COR-L47 (cell line): Measurements from ENCODE around the gene HAO2.
A peak's percentile ranks its signal among the peaks of the same experiment; 100 is the strongest.
"Not testable (repeated sequence)": the region's sequence is repeated elsewhere in the genome, so short reads cannot be mapped to it uniquely, and the experiment has no call there.

ENCODE experiments used
- DNase-seq: peaks from one replicate; lab custom pipeline; 2025; lab: John Stamatoyannopoulos, UW

Gene HAO2

DNA sequence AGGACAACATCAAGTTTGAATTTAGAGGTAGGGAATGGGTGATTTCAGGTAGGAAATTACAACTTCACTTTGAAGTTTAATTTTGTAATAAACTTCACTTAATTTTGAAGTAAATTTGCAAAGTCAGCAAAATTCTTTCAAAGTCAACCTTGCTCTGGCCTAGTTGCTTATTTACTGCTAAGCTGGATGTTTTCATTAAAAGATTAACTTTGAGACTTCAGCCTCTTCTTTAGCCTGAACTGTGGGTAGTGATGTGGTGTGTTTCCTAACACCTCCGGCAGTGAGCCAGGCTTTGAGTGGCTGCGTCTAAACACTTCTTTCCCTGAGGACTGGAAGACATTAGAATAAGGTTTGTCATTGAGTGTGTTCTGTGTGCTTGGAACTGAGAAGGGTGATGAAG, at the start of gene HAO2:
TSS of gene HAO2 (plus strand) at position 232 of the 400 bp plus-strand sequence. CDS start 12,301 bp downstream, outside the sequence.
- DNase-seq: no peak

DNA sequence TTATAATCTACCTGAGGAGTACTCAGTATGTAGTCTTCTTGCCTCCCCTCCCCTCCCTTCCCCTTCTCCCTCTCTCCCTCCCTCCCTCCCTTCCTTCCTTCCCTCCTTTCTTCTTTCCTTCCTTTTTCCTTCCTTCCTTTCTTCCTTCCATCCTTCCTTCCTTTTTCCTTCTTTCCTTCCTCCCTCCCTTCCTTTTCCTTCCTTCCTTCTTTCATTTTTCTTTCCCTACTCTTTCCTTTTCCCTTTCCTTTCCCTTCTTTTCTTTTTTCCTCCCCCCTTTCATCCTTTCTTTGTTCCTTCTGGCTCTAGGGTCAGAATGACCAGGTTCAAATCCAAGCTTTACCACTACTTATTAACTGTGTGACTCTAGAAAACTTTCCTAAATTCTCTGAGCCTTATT, 48.5 kb upstream of the HAO2 start:
- DNase-seq: no peak

DNA sequence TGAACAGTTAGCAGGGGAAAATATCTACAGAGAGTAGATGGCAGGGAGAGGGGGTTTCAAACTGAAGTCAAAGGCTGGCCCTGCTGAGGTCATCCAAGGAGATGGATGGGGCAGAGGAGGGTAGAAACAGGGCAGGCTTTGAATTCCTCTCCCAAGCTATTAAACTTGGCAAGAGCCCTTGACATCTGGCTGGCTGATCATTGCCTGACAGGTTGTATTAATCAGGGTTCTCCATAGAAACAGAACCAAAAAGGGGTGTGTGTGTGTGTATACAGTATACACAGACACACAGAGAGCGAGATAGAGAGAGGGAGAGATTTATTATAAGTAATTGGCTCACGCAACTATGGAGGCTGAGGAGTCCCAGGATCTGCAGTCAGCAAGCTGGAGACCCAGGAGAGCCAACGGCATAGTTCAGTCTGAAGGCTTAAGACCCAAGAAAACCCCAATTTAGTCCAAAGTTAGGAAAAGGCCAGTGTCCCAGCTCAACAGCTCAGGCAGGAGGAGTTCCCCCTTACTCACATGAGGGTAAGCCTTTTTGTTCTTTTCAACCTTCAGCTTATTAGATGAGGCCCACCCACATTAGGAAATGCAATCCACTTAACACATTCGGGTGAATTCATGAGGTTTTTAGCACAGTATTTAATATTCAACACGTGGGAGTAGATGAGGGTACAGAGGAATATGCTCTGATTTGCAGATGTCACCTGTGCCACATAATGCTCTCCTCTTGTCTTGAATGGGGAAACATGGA, 46.7 kb upstream of the HAO2 start:
- no peak for DNase-seq

DNA sequence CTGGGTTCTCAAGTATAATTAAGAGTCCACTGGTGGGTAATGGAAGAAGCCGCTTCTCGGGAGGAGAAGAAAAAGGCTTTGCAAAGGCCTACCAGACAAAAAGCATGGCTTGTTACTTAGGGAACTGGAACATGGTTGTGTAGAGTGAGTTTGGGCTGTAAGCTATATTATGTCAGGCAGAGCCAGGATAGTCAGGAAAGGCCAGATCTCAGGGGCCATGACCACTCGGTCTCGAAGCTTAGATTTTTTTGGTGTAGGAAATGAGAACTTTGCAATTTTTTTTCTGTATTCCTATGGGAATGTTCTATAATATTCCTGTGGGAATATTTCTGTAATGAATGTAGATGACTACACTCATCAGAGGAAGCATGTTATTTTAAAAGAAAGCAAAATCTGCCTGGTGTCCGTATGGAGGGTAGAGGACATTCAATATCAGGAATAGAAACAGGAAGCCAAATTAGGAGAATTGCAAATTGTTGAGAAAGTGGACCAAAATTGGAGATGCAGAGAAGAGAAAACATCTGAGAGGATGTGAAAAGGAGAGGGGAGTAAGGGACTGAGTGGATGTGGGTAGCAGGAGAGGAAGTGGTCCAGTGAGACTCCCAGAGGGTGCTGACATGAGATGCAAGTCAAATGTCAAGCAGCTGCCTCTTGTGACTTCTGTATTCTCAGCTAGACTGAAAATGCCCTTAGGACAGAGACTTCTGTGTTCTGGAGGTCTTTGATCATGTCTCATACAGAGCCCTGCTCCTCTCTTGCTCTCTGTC, 45.2 kb upstream of the HAO2 start:
- DNase-seq: no peak

DNA sequence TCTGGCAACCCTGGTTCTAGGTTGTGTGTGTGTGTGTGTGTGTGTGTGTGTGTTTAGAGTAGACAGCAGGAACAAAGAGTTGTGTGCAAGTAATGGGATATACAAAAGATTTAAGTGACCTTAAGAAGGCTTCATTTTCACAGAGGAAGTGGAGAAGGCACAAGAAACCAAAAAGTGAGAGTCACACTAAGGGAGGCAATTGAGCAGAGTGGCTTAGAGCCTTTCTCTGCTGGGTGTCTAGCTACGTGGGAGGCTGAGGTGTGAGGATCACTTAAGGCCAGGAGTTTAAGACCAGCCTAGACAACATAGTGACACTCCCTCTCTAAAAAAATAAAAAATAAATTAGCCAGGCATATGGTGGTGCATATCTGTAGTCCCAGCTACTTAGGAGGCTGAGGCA, 44.4 kb upstream of the HAO2 start:
- no peak for DNase-seq

DNA sequence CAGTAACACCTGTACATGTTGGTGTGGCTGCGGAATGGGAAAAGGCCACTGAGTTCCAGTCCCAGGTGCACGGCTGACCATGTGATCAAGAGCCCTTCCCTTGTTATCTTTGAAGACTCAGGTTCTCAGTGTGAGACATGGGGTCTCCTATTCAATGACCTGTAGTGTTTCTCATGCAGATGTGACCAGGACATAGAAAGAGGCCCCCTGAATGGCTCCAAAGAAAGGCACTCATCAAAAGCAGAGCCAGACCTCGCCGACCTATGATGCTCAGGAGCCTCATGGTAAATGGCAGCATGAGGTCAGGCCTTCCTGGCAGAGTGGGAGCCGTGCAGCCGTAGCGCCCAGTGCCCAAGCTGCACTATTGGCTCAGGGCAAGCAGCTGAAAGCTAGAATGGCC, 42.3 kb upstream of the HAO2 start:
- no peak for DNase-seq

DNA sequence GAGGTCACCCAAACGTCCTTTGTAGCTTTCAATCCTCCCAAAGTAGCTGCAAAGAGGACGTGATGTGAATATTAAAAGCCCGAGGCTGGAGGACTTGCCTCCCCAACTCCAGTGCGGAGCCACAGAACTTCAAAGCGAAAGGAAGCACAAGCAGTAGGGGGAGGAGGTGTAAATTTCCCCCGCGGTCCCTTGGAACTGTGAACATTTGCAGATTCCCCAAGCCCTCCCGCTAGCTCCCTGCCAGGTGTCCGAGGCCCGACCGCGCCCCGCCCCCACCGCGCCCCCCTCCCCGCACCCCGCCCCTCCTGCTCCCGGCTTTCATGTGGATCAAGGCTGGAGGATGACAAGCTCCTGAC, 41.5 kb upstream of the HAO2 start:
- DNase-seq: peak; percentile 72

DNA sequence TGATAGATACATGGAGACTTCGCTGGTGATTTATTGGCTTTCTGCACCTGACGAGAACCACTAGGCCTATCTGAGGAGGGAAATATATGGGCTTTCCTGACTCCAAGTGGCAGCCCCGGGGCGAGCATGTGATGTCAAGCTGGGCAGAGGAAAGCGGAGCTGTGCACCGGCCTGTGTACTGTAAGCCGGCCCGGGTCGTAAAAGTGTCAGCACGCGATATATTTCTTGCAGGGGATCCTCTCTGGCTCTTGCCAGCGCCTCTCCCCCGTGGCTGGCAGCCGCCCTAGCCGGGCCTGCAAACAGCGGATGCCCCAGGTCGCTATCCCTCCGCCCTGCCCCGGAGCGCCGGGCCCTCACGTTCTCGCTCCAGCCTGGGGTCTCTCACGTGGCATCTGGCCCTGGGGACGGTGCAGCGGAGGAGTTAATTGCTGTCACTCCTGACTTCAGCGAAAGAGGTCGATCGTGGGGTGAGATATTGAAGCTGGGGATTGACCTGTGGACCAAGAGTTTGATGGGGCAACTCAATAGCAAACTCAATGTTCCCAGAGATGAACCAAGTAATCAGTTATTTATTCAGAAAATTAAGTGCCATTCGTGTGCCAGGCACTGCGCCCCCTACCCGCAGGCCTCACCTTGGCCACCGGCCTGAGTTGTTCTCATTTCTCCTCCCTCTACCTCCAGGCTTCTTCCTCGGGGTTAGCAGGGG, 41.0 kb upstream of the HAO2 start:
- DNase-seq: peak; percentile 72

DNA sequence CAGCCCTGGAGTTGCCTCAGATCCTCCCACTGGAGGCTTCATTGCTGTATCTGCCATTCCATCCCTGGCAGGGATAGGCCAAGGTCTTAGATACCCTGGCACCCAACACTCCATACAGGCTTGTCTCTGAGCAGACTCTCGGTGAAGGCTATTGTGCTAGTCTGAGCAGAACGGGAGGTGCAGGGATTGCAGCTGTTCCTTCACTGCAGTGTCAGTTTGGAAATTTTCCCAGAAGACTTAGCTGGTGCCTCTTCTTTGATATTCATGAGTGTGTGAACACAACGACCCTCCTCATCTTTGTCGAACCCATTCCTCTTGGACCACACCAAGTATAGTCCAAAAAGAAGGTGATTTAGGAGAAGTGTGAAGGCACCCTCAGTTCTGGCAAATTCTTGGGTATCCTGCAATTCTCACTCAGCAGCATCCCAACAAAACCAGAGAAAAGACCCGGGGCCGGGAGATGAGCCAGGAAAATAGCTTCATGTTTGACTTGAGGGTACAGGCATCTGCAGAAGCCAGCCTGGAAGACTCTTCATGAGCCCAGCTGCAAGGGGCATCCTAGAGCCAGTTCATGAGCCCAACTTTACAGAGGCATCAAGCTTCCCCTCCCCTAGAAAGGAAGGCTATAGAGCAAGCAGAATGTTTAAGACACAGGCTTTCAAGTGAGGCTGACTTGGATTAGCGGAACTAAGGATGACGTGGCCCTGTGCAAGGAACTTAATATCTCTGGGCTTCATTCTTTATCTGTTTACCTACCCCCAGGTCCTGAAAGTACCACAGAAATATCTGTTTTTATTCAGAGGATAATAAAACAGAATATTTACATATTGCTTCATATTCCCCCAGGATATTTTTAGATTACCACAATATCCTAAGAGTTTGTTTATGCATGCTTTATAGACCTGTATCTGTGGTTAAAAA, 38.8 kb upstream of the HAO2 start:
- no peak for DNase-seq

DNA sequence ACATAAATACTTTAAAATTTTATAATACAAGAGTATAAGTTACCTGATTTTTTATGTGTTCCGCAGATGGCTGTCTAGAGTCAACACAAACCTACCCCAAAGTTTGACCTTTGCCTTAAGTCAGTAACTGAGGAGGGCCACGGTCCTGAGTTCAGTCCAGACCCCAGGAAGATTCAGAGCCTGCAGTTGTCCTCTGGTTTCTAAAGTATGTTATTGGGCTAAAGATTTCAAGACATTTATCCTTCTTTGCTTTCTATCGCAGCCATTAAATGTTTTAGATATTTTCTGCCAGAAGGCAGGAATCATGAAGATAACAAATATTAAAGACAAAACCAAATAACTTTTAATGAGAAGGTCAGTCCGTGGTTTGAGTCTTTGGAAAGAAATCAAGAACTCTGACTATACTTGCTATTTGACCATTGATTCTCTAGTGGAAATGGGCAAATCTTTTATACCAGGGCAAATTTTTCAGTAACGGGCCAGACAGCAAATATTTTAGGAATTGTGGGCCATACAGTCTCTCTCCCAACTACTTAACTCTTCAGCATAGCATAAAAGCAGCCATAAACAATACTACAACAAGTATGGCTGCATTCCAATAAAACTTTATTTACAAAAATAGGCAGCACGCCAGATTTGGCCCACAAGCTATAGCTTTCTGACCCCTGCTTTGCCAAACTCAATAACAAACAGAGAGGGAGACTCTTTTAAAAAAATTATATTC, 38.0 kb upstream of the HAO2 start:
- no peak for DNase-seq

DNA sequence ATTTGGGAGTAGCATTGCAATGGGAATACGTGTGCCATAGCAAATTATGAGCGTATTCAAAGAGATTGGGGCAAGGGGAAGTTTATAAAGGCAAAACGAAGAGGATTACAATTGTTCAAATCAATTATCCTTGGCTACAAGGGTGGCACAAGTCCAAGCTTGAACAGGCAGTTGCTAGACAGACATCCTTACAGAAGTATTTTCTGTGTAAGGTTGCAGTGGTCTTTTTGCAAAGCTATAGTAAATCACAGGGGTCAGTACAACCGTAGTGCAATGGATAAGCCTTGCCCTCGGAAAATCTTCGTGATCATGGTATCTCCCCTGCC, 37.4 kb upstream of the HAO2 start:
- no peak for DNase-seq

DNA sequence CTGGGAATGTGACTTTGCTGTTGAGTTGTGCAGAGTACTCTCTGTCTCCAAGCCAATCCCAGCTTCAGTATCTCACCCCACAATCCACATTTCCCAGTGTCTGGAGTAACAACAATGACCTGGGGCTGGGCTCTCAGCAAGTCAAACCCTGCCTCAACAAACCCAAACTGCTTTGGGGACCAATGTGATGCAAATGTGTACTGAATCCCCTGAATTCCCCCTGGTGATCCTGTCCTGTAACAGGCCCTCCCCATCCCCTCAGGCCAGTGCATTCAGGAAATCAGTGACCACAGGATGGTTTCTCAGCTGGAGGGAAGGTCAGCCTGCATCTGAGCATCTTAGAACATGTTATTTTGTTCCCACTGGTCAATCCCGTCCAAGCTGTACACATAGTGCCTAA, 36.7 kb upstream of the HAO2 start:
- DNase-seq: no peak

DNA sequence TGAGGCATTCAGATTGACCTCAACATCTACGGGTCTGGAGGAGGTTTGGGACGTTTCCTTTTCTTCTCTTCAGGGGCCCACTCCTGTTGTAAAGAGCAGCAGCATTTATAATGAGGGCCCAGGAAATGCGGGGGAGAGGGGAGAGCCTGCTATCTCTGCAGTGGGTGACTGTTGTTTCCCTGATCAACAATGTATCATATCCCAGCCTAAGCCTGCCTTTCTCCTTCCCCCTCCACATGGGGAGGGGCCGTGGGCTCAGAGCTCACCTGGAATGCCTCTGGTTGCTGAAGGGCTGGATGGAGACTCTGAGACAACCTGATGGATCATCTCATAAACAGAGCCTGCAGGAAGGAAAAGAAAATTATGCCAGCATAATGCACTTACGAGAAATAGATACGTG, 36.0 kb upstream of the HAO2 start:
- DNase-seq: no peak

DNA sequence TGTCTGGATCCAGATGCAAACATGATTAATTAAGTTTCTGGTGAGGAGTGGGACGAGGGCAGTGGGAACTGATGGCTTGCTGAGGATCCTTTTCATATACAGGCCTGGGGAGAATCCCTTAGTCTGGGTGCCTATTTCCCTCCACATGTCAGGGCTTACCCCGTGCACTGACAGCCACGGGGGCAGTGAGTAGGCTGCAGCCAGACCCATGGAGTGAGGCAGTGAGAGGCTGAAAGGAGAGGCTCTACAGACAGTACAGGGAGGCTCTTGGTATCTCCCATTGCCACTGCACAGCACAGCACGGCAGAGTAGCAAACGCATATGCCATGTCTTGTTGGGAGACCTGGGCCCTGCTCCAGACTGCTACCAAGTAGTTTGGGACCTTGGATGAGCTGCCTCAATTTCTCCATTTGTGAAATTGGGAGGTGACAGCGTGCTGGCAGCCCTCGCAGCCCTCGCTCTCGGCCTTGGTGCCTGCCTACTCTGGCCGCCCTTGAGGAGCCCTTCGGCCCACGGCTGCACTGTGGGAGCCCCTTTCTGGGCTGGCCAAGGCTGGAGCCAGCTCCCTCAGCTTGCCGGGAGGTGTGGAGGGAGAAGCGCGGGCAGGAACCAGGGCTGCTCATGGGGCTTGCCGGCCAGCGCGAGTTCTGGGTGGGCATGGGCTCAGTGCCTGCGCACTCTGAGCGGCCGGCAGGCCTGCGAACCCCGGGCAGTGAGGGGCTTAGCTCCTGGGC, 35.3 kb upstream of the HAO2 start:
- no peak for DNase-seq

DNA sequence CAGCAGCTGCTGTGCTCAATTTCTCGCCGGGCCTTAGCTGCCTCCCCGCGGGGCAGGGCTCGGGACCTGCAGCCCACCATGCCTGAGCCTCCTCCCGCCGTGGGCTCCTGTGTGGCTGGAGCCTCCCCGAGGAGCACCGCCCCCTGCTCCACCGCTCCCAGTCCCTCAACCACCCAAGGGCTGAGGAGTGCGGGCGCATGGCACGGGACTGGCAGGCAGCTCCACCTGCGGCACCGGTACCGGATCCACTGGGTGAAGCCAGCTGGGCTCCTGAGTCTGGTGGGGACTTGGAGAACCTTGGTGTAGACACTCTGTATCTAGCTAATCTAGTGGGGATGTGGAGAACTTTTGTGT, 34.7 kb upstream of the HAO2 start:
- not testable (repeated sequence) for DNase-seq

DNA sequence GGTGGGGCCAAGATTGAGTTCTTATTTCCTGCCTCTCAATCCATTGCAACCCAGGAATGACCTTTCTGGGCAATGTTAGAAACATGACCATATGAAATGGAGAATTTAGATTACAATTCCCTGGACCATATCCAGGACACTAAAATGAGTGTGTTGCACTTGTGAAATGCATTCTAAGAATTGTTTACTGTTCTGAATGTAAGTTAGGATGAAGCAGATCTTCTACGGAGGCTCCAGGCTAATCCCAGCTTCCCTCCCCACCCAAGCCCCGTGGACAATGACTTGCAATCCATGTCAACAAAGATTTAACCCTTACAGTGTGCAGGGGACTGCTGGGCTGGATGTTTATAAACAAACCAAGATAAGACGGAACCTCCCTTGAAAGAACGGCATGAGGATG, 31.7 kb upstream of the HAO2 start:
- DNase-seq: no peak

DNA sequence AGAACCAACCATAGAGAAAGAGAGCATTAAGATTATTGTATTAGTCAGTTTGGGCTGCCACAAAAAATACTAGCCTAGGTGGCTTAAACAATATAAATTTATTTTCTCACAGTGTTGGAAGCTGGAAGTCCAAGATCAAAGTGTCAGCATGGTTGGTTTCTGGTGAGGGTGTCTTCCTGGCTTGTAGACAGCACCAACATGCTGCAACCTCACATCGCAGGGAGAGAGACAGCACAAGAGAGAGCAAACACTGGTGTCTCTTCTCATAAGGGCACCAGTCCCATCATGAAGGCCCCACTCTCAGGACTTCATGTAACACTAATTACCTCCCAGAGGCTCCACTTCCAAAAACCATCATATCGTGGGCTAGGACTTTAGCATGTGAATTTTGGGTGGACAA, 30.6 kb upstream of the HAO2 start:
- DNase-seq: no peak

DNA sequence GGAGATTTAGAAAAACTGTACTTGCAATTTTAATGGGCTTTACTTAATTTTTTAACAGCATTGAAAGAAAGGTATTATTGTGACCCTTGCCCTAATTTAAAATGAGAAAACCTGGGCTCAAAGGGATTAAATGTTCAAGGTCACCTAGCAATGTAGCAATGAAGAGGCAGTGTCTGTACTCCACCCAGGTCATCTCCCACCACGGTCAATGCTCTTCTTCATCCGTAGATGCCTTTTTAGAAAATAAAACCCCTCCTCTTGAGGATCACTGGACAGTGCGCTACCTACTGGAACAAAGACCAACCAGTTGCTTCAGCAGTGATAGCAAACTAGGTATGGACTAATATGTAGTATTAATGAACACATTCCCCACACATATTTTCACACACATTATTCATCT, 29.8 kb upstream of the HAO2 start:
- no peak for DNase-seq

DNA sequence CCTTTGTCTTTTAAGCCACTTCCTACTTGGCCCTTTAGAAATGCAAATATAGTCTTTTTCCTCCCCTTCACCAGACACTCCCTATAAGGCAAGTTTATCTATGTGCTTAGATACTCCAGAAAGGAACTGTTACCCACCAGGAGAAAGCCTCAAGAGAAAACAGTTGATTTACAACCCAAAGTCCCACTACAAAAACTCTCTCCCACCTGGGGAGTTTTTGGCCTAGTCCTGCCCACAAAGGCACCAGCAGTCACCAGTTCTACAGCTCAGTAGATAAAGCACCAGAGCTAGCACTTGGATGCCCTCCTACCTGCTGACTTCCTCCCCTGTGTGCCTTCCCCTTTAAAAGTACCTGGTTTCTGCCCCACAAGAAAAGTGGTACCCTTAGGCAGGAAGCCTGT, 27.7 kb upstream of the HAO2 start:
- no peak for DNase-seq

DNA sequence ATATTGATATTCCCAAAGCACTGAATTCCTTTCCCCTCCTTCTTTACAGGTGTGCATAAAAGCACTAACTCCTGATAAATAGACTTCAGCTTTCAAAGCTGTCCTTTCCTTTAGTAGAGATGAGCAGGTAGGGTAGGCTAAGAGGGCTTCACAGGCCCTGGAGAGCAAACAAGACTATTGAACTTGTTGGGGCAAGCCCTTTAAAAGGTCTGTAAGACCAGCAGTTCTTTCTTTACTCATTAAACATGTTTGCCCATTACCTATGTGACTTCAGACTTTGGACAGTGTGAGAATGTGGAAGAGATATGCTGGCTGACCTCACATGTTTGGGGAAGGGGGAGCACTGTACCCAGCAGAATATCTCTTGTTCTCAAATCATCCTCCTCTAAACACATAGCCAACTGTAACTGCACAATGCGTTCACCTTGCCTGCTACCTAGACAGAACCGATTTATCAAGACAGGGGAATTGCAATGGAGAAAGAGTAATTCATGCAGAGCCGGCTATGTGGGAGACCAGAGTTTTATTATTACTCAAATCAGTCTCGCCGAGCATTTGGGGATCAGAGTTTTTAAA, 27.1 kb upstream of the HAO2 start:
- DNase-seq: no peak

DNA sequence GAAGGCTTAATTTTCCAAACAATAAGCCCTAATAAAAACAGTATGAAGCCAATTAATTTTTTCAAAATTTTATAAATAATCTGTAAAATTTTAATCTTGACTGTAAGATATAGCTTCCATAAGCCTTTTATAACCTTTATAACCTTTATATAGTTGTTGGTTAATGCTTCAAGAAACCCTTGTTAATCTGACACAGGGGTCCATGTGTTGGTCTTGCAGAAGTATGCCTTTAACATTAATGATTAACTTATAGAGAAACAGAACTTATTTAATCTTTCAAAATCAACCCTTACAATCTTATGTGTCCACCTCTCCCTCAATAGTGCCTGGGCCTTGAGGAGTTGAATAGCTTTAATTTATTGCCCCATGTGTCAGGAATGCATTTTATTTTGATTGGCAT, 23.2 kb upstream of the HAO2 start:
- no peak for DNase-seq
